ENCODE data around the gene SLC36A4. TPM values are rescaled to one million over a fixed set of nuclear protein-coding genes. Genes with fewer than 3 reads are reported as not detected.

The SLC36A4 gene
- total RNA-seq, 1 donor: 18.1 TPM

DNA sequence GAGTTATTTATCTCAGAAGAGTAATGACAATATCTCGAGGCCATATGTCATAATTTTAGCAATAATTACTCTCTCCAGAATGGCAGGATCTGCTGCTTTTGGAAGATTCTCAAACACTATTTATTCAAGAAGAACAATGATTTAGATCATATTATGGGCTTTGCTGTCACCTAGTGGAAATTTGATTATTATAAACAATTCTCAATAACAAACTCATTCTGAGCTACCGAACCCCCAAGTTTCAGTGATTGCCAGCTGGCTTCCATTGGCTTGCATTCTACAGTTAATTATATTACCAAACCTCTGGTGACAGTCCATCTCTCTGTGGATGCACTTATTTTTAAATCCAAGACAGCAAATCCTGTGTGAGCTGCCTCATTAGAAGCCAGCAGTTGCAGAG lies 27.9 kb upstream of the SLC36A4 start:
- TF ChIP-seq, protein P1, sequence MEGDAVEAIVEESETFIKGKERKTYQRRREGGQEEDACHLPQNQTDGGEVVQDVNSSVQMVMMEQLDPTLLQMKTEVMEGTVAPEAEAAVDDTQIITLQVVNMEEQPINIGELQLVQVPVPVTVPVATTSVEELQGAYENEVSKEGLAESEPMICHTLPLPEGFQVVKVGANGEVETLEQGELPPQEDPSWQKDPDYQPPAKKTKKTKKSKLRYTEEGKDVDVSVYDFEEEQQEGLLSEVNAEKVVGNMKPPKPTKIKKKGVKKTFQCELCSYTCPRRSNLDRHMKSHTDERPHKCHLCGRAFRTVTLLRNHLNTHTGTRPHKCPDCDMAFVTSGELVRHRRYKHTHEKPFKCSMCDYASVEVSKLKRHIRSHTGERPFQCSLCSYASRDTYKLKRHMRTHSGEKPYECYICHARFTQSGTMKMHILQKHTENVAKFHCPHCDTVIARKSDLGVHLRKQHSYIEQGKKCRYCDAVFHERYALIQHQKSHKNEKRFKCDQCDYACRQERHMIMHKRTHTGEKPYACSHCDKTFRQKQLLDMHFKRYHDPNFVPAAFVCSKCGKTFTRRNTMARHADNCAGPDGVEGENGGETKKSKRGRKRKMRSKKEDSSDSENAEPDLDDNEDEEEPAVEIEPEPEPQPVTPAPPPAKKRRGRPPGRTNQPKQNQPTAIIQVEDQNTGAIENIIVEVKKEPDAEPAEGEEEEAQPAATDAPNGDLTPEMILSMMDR (IDR thresholded peaks at IDR 0.05; ENCODE audit: extremely low read depth, low read depth, low read length): peak; percentile 37
- no peak overlapping the region for H3K4me3 ChIP-seq (ENCODE audit: insufficient read depth, low read length)
- no peak overlapping the region for H3K4me2 ChIP-seq (ENCODE audit: insufficient read depth, low read length)
- no peaks in the 10 kb centered on the region for H3K9me3 ChIP-seq (ENCODE audit: low read depth, low read length)
- no peak overlapping the region for H2AFZ ChIP-seq (ENCODE audit: low read length)
- no peaks in the 10 kb centered on the region for H3K4me1 ChIP-seq (ENCODE audit: insufficient read depth, low read length)
- H3K27ac ChIP-seq (ENCODE audit: low read depth, low read length): no peak overlapping the region
- no peaks in the 10 kb centered on the region for H3K36me3 ChIP-seq (ENCODE audit: insufficient read depth, low read length)
- H4K20me1 ChIP-seq (ENCODE audit: insufficient read depth, low read length): no peaks in the 10 kb centered on the region
- DNase-seq (ENCODE audit: insufficient read length, low spot score, missing footprints): no peak
- H3K79me2 ChIP-seq (ENCODE audit: insufficient read depth, low read length): no peaks in the 10 kb centered on the region
- peaks cover 5% of the 10 kb centered on the region for H3K27me3 ChIP-seq (ENCODE audit: insufficient read depth, low read length)

DNA sequence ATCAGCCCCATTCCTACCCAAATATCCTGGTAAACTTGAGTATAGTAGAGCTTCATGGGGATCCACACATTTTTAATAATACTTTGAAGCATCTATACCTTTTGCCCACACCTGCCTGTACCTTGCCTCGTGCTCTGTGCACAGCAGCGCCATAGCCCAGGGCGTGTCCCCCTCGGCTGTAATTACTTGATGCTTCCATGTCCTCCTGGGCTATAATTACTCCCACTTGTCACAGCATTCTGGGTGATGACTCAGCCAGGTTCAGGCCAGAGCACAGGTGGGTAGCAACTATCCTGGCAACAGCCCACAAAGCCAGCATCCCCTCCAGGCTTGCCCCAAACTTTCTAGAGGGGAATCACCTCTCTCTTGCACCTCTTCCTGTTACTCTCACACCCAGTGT lies 23.7 kb upstream of the SLC36A4 start:
- Histone ChIP-seq H2AFZ (ENCODE audit: low read length) (no peak overlapping the region), H3K79me2 (ENCODE audit: insufficient read depth, low read length) (no peaks in the 10 kb centered on the region), H3K27me3 (ENCODE audit: insufficient read depth, low read length) (peaks cover 8% of the 10 kb centered on the region), H3K4me3 (ENCODE audit: insufficient read depth, low read length) (no peak overlapping the region), H3K27ac (ENCODE audit: low read depth, low read length) (no peak overlapping the region), H3K36me3 (ENCODE audit: insufficient read depth, low read length) (no peaks in the 10 kb centered on the region), H3K9me3 (ENCODE audit: low read depth, low read length) (no peaks in the 10 kb centered on the region), H3K4me1 (ENCODE audit: insufficient read depth, low read length) (no peaks in the 10 kb centered on the region), H3K4me2 (ENCODE audit: insufficient read depth, low read length) (no peak overlapping the region), H4K20me1 (ENCODE audit: insufficient read depth, low read length) (no peaks in the 10 kb centered on the region)
- TF ChIP-seq, protein P1 (IDR thresholded peaks at IDR 0.05; ENCODE audit: extremely low read depth, low read depth, low read length): no peak
- no peak for DNase-seq (ENCODE audit: insufficient read length, low spot score, missing footprints)

DNA sequence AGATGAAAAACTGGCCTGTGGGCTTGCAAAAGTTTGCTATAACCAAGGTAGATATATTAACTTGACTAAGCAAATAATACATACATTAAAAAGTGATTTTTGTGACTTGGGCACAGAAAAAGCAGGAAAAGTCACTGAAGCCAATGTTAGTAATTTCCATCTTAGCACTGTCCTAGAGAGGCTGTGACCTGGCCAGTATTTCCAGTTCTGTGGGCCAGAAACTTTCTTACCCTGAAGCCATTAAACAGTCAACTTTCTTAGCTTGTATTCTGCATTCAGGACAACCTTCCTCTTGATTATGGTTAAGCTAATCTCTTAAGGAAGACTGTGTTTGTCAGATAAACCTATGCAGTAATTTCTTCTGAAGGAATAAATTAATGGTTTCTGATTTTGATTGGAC lies 22.3 kb upstream of the SLC36A4 start:
- DNase-seq (ENCODE audit: insufficient read length, low spot score, missing footprints): no peak
- TF ChIP-seq, protein P1 (IDR thresholded peaks at IDR 0.05; ENCODE audit: extremely low read depth, low read depth, low read length): no peak

DNA sequence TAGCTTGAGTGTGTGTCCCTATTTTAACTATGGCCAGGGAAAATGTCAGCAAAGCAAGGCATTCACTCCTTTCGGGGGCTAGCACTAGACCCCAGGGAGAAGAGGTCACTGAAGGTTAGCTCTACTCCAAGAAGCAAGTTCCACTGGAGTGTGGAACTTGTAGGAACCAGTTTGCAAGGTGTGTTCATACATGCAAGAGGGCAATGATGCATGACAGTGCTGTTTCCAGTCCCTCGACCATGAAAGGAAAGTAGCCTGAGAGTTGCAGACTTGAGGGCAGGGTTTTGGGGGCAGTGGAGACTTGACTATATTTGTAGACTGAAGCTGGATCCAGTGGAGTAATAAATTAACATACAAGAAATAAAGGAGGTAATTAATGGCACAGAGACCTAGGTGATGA lies 21.6 kb upstream of the SLC36A4 start:
- TF ChIP-seq, protein P1 (IDR thresholded peaks at IDR 0.05; ENCODE audit: extremely low read depth, low read depth, low read length): no peak
- H3K4me3 ChIP-seq (ENCODE audit: insufficient read depth, low read length): no peak overlapping the region
- H3K36me3 ChIP-seq (ENCODE audit: insufficient read depth, low read length): no peaks in the 10 kb centered on the region
- H3K27me3 ChIP-seq (ENCODE audit: insufficient read depth, low read length): peaks cover 8% of the 10 kb centered on the region
- no peak overlapping the region for H3K27ac ChIP-seq (ENCODE audit: low read depth, low read length)
- H3K4me1 ChIP-seq (ENCODE audit: insufficient read depth, low read length): no peaks in the 10 kb centered on the region
- H3K9me3 ChIP-seq (ENCODE audit: low read depth, low read length): no peaks in the 10 kb centered on the region
- DNase-seq (ENCODE audit: insufficient read length, low spot score, missing footprints): no peak
- no peak overlapping the region for H3K4me2 ChIP-seq (ENCODE audit: insufficient read depth, low read length)
- H2AFZ ChIP-seq (ENCODE audit: low read length): no peak overlapping the region
- H4K20me1 ChIP-seq (ENCODE audit: insufficient read depth, low read length): no peaks in the 10 kb centered on the region
- no peaks in the 10 kb centered on the region for H3K79me2 ChIP-seq (ENCODE audit: insufficient read depth, low read length)

More for the DNA sequence above, 22.3 kb upstream of the SLC36A4 start:
- no peaks in the 10 kb centered on the region for H4K20me1 ChIP-seq (ENCODE audit: insufficient read depth, low read length)
- H2AFZ ChIP-seq (ENCODE audit: low read length): no peak overlapping the region
- no peaks in the 10 kb centered on the region for H3K9me3 ChIP-seq (ENCODE audit: low read depth, low read length)
- no peaks in the 10 kb centered on the region for H3K79me2 ChIP-seq (ENCODE audit: insufficient read depth, low read length)
- no peaks in the 10 kb centered on the region for H3K4me1 ChIP-seq (ENCODE audit: insufficient read depth, low read length)
- no peaks in the 10 kb centered on the region for H3K36me3 ChIP-seq (ENCODE audit: insufficient read depth, low read length)
- no peak overlapping the region for H3K4me2 ChIP-seq (ENCODE audit: insufficient read depth, low read length)
- H3K27ac ChIP-seq (ENCODE audit: low read depth, low read length): no peak overlapping the region
- no peak overlapping the region for H3K4me3 ChIP-seq (ENCODE audit: insufficient read depth, low read length)
- H3K27me3 ChIP-seq (ENCODE audit: insufficient read depth, low read length): peaks cover 8% of the 10 kb centered on the region

Measured in osteoblast (primary cell).